ENCODE results near the gene CRTC2. TPM values are rescaled to one million over a fixed set of nuclear protein-coding genes. Genes with fewer than 3 reads are reported as not detected.

The CRTC2 gene
- total RNA-seq, 1 experiment from 2014 or later: 33.8 TPM

DNA sequence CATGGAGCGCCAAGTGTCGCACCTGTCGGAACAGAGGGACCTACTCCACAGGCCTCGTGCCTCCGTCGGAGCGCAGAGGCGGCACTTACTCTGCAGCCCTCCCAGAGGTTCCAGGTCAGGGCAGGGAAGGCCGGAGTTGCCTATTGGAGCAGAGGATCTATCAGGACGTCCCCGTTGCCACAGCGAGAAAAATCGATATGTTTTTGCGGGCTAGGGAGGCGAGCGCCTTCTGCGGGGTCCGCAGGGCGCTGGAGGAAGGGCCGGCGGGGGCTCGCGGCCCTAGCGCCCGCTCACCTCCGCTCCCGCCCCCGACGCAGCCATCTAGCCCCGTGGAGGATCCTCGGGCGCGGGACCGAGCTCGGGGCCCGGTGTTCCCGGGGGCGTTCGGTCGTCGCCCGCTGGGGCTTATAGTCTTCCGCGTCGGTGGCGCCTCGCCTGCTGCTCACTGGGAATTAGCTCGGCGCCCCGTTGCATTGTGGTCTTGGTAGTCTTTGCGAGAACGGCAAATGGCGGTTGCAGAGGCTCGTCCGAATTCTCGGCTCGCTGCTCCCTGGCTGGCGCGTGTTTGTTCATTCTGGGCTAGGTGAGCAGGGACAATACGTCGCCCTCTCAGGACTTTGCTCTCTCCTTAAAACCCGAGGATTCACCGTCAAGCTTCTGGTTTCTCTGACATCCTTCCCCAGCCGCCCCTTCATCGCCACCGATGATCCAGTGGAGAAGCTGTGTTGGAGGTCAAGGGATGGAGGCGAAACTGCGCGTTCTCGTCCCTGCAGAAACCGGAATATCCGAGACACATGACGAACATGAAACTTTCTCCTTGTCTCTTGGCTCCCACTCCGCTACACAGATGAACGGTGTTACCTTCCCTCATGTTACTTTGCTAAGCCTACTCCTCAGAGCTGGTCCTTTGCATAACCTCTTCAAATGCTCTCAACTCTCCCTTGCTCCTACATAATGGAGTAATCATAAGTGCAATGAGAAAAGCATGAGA is 19.1 kb upstream of the CRTC2 start, which contains the start of gene JTB:
JTB (minus strand) TSS at position 425 of the 991 bp plus-strand sequence; CDS start at position 3, 422 bp downstream.
- H2AFZ ChIP-seq (ENCODE audit: low read depth, low read length, poor library complexity, severe bottlenecking): peak within 1 kb of the TSS; percentile 99
- TSS peak; percentile 91 for BruUV-seq (replicated peaks)
- peaks cover 11 to 29% of the 10 kb centered on the region in 2 experiments; a peak in 3 of 4 replicates for H3K36me3 ChIP-seq (ENCODE audit: control insufficient read depth in 1 of 2, insufficient read depth in 2 of 2, low read length in 2 of 2)
- POLR2A ChIA-PET: interaction anchor here (0.7 to 3.8 kb wide), 6 partner anchors 10 to 444 kb away, joined by 3 to 38 read pairs (median 11); partner anchors contain the start of genes CREB3L4, CRTC2, RAB13 and RPS27
- H3K9me3 ChIP-seq (ENCODE audit: control insufficient read depth in 1 of 2, insufficient read depth in 1 of 2, low read depth in 1 of 2, low read length in 2 of 2): no peaks in the 10 kb centered on the region
- H3K4me3 ChIP-seq (replicated peaks in 1 of 2; ENCODE audit: low read depth in 1 of 2, low read length in 2 of 2): peak within 1 kb of the TSS; percentile 81 to 100
- peaks cover 20% of the 10 kb centered on the region for H3K79me2 ChIP-seq (ENCODE audit: insufficient read depth, low read length)
- no peaks in the 10 kb centered on the region for H4K20me1 ChIP-seq (ENCODE audit: insufficient read depth)
- RAD21 ChIA-PET (ENCODE audit: low non-redundant PET in 1 of 2, low total read pairs in 2 of 2, uncharacterized antibody in 2 of 2, unreplicated experiment in 2 of 2): interaction anchor here in 1 of 2 experiments (1.0 kb wide), 1 partner anchor 14 kb away, joined by 3 read pairs; the partner anchor contains the start of gene SLC39A1
- DNase-seq (ENCODE audit: low read depth, low spot score) (no peak), ATAC-seq (peak; percentile 91)
- H3K9ac ChIP-seq (ENCODE audit: low read length): peak within 1 kb of the TSS; percentile 97
- TF ChIP-seq TCF7L2 (IDR thresholded peaks at IDR 0.05; ENCODE audit: borderline replicate concordance, extremely low read depth, insufficient read depth, insufficient read length) (no peak), SIN3A (IDR thresholded peaks at IDR 0.05; ENCODE audit: low read depth) (peak; percentile 51), RAD21 (IDR thresholded peaks at IDR 0.05; ENCODE audit: low read depth) (no peak), FOSL1 (IDR thresholded peaks at IDR 0.05; ENCODE audit: low read depth) (no peak), CBX3 (IDR thresholded peaks at IDR 0.05; ENCODE audit: low read depth) (peak; percentile 21; the same call in 1 of the 2 replicates), POLR2AphosphoS5 (IDR thresholded peaks at IDR 0.05; ENCODE audit: low read depth, low read length) (peak; percentile 94), SRF (IDR thresholded peaks at IDR 0.05; ENCODE audit: low read depth) (no peak), YY1 (IDR thresholded peaks at IDR 0.05; ENCODE audit: extremely low read depth, insufficient replicate concordance, low read depth, low read length) (peak; percentile 93), CEBPB (IDR thresholded peaks at IDR 0.05; ENCODE audit: low read depth) (no peak), SP1 (IDR thresholded peaks at IDR 0.05; ENCODE audit: low read depth) (peak; percentile 13; the same call in 1 of the 2 replicates), ELF1 (IDR thresholded peaks at IDR 0.05; ENCODE audit: borderline replicate concordance, low read depth) (no peak; the same call in 1 of the 2 replicates), POLR2A (IDR thresholded peaks at IDR 0.05; ENCODE audit: borderline replicate concordance, extremely low read depth, insufficient read depth, insufficient read length) (peak; percentile 48), EGR1 (IDR thresholded peaks at IDR 0.05; ENCODE audit: low read depth) (peak; percentile 78), ZFX (IDR thresholded peaks at IDR 0.05) (peak; percentile 93), JUND (IDR thresholded peaks at IDR 0.05) (no peak)
- TF ChIP-seq, protein P1, sequence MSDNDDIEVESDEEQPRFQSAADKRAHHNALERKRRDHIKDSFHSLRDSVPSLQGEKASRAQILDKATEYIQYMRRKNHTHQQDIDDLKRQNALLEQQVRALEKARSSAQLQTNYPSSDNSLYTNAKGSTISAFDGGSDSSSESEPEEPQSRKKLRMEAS (IDR thresholded peaks at IDR 0.05): 0 out of 2 replicates have a peak, but pooled peaks have one; percentile 66
- TF ChIP-seq, protein P2, sequence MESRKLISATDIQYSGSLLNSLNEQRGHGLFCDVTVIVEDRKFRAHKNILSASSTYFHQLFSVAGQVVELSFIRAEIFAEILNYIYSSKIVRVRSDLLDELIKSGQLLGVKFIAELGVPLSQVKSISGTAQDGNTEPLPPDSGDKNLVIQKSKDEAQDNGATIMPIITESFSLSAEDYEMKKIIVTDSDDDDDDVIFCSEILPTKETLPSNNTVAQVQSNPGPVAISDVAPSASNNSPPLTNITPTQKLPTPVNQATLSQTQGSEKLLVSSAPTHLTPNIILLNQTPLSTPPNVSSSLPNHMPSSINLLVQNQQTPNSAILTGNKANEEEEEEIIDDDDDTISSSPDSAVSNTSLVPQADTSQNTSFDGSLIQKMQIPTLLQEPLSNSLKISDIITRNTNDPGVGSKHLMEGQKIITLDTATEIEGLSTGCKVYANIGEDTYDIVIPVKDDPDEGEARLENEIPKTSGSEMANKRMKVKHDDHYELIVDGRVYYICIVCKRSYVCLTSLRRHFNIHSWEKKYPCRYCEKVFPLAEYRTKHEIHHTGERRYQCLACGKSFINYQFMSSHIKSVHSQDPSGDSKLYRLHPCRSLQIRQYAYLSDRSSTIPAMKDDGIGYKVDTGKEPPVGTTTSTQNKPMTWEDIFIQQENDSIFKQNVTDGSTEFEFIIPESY (IDR thresholded peaks at IDR 0.05; ENCODE audit: extremely low read depth, insufficient replicate concordance, low read length): no peak
- peak within 1 kb of the TSS; percentile 99 for H3K4me2 ChIP-seq (ENCODE audit: low read length)
- CTCF ChIA-PET: interaction anchor here (1.0 to 2.3 kb wide), 5 partner anchors 8 to 31 kb away, joined by 3 to 15 read pairs (median 5); partner anchors contain the start of genes CREB3L4, DENND4B, RAB13 and RPS27
- intact Hi-C loops (cut with micrococcal nuclease): no loop called here
- H3K27ac ChIP-seq (ENCODE audit: low read depth, low read length): peak within 1 kb of the TSS; percentile 91
- H3K9me2 ChIP-seq (ENCODE audit: insufficient read depth): no peaks in the 10 kb centered on the region
- peaks cover 0 to 14% of the 10 kb centered on the region in 2 experiments; a peak in 2 of 4 replicates for H3K4me1 ChIP-seq (ENCODE audit: control insufficient read depth in 1 of 2, insufficient read depth in 2 of 2, low read length in 2 of 2)
- no peaks in the 10 kb centered on the region for H3K27me3 ChIP-seq (ENCODE audit: insufficient read depth, low read length)
